Skeletal muscle satellite cell (primary cell): ENCODE results near the gene ATP8B1.
A peak's percentile ranks its signal among the peaks of the same experiment; 100 is the strongest.

ENCODE experiments used
- H3K27me3 ChIP-seq: 2 replicates; pipeline ENCODE4 v1.7.0; 2013; ENCODE audit warnings: low read length; ENCODE audit not compliant: control insufficient read depth, insufficient read depth
- H3K36me3 ChIP-seq: 2 replicates; pipeline ENCODE4 v1.7.0; 2013; ENCODE audit warnings: mild to moderate bottlenecking, control low read depth, low read length; ENCODE audit not compliant: insufficient read depth
- H3K4me1 ChIP-seq: 2 replicates; pipeline ENCODE4 v1.7.0; 2013; ENCODE audit warnings: low read length; ENCODE audit not compliant: control insufficient read depth, insufficient read depth
- H3K4me2 ChIP-seq: 2 replicates; pipeline ENCODE4 v1.7.0; 2013; ENCODE audit warnings: mild to moderate bottlenecking, low read length
- H3K4me3 ChIP-seq: 2 replicates; pipeline ENCODE4 v1.7.0; 2013; ENCODE audit warnings: low read length
- H3K9ac ChIP-seq: 2 replicates; pipeline ENCODE4 v1.7.0; 2013; ENCODE audit warnings: mild to moderate bottlenecking, low read depth, low read length, moderate library complexity
- H3K9me3 ChIP-seq: replicated peaks from 2 replicates; pipeline ENCODE4 v1.7.0; 2013; ENCODE audit warnings: mild to moderate bottlenecking, control low read depth, low read length

Gene ATP8B1

DNA sequence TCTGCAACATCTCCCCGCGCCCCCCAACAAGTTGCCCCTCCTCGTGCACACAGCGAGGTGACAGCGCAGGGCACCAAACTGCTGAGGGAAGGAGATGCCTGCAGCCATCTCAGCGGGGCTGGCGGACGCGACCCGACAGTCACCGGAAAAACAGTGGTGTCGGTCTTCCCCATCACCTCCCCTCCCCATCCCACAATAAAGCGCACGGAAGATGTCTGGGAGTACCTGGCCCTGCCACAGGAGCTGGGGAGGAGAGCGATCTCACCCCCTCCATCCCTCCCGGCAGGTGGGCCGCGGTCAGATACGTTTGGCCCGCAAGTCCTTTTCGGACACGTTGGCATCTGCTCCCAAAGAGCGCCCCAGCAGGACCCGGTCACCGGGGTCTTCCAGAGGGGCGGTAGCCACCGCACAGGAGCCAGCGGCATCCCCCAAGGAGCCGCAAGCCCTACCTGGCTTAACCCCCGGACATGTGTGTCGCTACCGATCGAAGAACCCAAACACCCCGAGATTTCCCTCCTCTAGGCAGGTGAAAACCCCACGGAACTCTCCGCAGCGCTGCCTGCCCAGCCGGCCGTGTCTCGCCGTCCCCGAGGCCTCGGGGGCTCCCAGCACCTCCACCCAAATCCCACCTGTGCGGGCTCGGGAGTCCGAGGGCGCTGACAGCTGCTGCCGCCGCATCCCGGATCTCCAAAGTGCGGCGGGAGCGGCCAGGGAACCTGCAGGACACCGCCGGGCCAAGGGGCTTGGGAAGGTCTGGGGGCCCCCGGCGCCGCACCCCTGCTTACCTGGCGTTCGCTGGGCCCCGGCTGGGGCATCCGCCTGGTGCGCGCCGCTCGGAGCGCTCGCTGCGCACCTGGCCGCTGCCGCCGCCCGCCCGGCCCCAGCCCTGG is 657 bp downstream of the ATP8B1 start:
- Histone ChIP-seq H3K4me1 (peaks cover 26% of the 10 kb centered on the region), H3K4me3 (peak overlapping the region; percentile 94), H3K36me3 (peaks cover 5% of the 10 kb centered on the region), H3K27me3 (no peaks in the 10 kb centered on the region), H3K9ac (peak overlapping the region; percentile 93), H3K9me3 (no peaks in the 10 kb centered on the region), H3K4me2 (peak overlapping the region; percentile 93)

- peak overlapping the region; percentile 94 for H3K4me3 ChIP-seq
- H3K4me2 ChIP-seq, result peak overlapping the region; percentile 93
- peaks cover 5% of the 10 kb centered on the region for H3K36me3 ChIP-seq
- H3K4me1 ChIP-seq, result peaks cover 22% of the 10 kb centered on the region
- H3K27me3 ChIP-seq, result no peaks in the 10 kb centered on the region
- H3K9me3 ChIP-seq, result no peaks in the 10 kb centered on the region
- H3K9ac ChIP-seq, result peak overlapping the region; percentile 93
Measured at GRCh38 chr18:57801761-57802212, 1.3 kb downstream of the ATP8B1 start.

- Histone ChIP-seq H3K9ac (no peak overlapping the region), H3K27me3 (no peaks in the 10 kb centered on the region), H3K4me3 (peak overlapping the region; percentile 94), H3K9me3 (no peaks in the 10 kb centered on the region), H3K4me2 (peak overlapping the region; percentile 93), H3K4me1 (peaks cover 17% of the 10 kb centered on the region), H3K36me3 (peaks cover 5% of the 10 kb centered on the region)
Measured at GRCh38 chr18:57801325-57801724, 1.8 kb downstream of the ATP8B1 start.

GRCh38 chr18:57798713-57799373 is 4.3 kb downstream of the ATP8B1 start:
- Histone ChIP-seq H3K4me2 (no peak overlapping the region), H3K9ac (no peak overlapping the region), H3K4me3 (no peak overlapping the region), H3K36me3 (peaks cover 7% of the 10 kb centered on the region), H3K4me1 (peaks cover 23% of the 10 kb centered on the region), H3K9me3 (no peaks in the 10 kb centered on the region), H3K27me3 (no peaks in the 10 kb centered on the region)

DNA sequence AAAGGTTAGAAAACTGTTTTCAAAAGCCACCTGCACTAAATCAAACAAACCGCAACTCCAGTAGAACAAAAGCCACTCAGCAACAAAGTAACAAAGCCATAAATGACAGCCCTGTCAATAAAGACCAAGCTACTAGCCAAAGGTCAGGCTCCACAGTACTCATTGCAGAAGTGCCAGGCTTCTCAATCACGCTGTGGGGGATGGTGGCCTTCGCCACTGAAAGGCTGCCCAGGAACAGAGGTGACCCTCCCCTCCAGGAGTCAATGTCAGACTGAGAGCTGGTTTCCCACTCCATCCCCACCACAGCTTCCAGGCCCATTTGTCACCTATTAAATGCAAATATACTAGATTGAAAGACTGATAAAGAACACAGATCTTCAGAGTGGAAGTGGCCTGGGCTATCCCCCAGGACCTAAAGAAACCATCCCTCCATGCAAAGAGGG is 5.9 kb downstream of the ATP8B1 start:
- Histone ChIP-seq H3K9me3 (no peaks in the 10 kb centered on the region), H3K36me3 (peaks cover 7% of the 10 kb centered on the region), H3K4me3 (no peak overlapping the region), H3K27me3 (no peaks in the 10 kb centered on the region), H3K4me1 (peaks cover 34% of the 10 kb centered on the region), H3K4me2 (no peak overlapping the region), H3K9ac (no peak overlapping the region)

DNA sequence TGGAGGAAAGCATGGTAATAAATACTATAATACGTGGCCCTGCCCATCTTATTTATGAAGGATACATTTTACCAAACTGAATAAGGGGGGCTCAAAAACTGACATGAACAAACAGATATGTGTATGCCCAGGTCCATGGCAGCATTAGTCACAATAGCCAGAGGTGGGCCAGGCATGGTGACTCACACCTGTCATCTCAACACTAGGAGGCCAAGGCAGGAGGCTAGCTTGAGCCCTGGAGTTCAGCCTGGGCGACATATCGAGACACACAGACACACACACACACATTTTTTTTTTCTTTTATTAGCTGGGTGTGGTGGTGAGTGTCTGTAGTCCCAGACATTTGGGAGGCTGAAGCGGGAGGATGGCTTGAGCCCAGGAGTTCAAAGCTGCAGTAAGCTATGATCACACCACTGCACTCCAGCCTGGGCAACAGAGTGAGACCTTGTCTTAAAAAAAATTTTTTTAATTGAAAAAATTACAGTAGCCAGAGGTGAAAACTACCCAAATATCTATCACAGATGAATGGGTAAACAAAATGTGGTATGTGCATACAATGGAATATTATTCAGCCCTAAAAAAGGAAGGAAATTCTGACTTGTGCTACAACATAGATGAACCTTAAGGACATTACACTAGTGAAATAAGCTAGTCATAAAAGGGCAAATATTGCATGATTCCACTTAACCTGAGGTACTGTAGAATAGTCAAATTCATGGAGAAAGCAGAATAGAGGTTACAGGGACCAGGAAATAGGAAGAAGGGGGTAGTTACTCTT is 8.0 kb downstream of the ATP8B1 start:
- Histone ChIP-seq H3K4me1 (peaks cover 24% of the 10 kb centered on the region), H3K27me3 (no peaks in the 10 kb centered on the region), H3K36me3 (peaks cover 3% of the 10 kb centered on the region), H3K9me3 (no peaks in the 10 kb centered on the region), H3K4me2 (no peak overlapping the region), H3K9ac (no peak overlapping the region), H3K4me3 (no peak overlapping the region)

DNA sequence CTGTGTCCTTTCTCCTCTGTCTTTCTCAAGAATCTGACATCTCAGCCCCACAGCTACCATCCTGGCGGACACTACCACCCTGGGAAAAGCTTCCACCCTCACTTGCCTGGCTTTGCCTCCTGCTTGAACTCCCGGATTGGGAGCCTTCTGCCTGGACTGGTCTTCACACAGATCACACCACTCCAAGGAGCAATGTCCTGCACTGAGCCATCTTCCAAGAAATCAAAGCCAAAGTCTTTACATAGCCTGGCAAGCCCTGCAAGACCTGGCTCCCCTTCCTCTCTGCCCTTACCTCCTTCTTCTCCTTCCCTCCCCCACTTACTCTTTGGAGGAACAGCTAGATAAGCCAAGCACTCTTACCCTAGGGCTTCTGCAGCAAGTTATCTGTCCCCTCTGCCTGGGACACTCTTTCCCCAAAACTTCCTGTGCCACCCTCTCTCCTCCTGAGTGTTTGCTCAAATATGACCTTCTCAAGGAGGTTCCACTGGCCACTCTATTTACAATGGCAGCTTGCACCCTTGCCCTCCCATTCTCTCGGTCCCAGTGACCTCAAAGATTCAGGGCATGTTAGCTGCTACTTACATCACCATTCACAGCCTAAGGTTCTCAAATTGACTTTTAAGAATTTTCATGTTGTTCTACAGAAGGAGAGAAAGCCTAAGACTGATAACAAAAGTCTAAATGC is 9.7 kb downstream of the ATP8B1 start:
- H3K27me3 ChIP-seq, result no peaks in the 10 kb centered on the region
- H3K9ac ChIP-seq, result peak overlapping the region; percentile 22
- peaks cover 3% of the 10 kb centered on the region for H3K36me3 ChIP-seq
- no peaks in the 10 kb centered on the region for H3K9me3 ChIP-seq
- peak overlapping the region; percentile 49 for H3K4me3 ChIP-seq
- H3K4me1 ChIP-seq, result peaks cover 40% of the 10 kb centered on the region
- H3K4me2 ChIP-seq, result peak overlapping the region; percentile 70

DNA sequence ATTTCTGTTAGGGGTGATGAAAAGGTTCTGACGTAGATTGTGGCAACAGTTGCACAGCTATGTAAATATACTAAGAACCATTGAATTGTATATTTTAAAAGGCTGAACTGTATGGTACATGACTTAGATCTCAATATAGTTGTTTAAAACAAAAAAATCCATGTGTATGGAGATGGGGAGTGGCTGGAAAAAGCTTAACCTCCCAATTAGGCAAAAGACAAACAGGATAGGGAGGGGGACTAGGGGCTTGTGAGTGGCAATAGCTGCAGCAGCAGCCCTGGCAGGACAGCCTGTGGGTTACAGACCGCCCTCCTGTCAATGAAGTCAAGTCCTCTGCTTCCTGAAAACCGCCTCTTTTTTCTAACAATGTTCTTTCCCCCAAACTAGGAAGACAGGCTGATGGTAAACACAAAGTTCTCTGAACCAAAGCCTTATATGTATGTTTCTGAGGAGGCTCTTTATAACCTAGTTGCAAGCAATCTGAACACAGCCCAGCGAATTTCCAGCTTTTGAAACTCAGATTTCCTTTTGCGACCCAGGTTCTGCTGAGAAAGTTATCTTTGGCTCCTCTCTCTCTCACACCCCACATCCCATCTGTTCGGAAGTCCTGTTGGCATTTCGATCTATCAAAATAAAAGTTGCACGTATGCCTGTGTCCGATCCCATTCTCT is 10.3 kb downstream of the ATP8B1 start:
- H3K4me2 ChIP-seq, result peak overlapping the region; percentile 70
- peak overlapping the region; percentile 22 for H3K9ac ChIP-seq
- peak overlapping the region; percentile 49 for H3K4me3 ChIP-seq
- H3K9me3 ChIP-seq, result no peaks in the 10 kb centered on the region
- H3K36me3 ChIP-seq, result peaks cover 3% of the 10 kb centered on the region
- H3K27me3 ChIP-seq, result no peaks in the 10 kb centered on the region
- H3K4me1 ChIP-seq, result peaks cover 47% of the 10 kb centered on the region

DNA sequence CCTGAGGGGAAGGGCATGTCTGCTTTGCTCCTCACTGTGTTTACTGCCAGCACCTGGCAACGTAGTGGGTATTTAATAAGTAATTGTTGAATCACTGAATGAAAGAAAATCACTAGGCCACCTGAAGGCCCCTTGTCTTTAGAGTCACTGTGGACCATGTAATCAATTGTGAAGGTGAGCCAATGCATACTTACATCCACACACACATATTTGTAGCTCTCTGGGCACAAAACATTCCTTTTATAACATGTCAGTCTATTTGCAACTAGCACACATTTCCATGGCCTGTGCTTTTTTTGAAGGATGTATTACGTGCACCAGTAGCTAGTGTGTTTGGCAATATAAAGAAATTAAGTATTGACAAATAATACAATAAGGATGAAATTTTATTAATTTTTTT is 11.2 kb downstream of the ATP8B1 start:
- H3K36me3 ChIP-seq, result peaks cover 3% of the 10 kb centered on the region
- no peak overlapping the region for H3K9ac ChIP-seq
- no peak overlapping the region for H3K4me3 ChIP-seq
- no peaks in the 10 kb centered on the region for H3K9me3 ChIP-seq
- no peaks in the 10 kb centered on the region for H3K27me3 ChIP-seq
- no peak overlapping the region for H3K4me2 ChIP-seq
- peaks cover 48% of the 10 kb centered on the region for H3K4me1 ChIP-seq

GRCh38 chr18:57791192-57791591 is 11.9 kb downstream of the ATP8B1 start:
- no peak overlapping the region for H3K9ac ChIP-seq
- H3K4me2 ChIP-seq, result no peak overlapping the region
- H3K4me3 ChIP-seq, result no peak overlapping the region
- H3K36me3 ChIP-seq, result peaks cover 3% of the 10 kb centered on the region
- H3K9me3 ChIP-seq, result no peaks in the 10 kb centered on the region
- peaks cover 48% of the 10 kb centered on the region for H3K4me1 ChIP-seq
- H3K27me3 ChIP-seq, result no peaks in the 10 kb centered on the region
